ENCODE measurements around the gene SLC23A2. TPM values are rescaled to one million over a fixed set of nuclear protein-coding genes. Genes with fewer than 3 reads are reported as not detected.

The SLC23A2 gene
- total RNA-seq, 2 donors from 2014 or later, result 21.0 to 39.1 TPM

DNA sequence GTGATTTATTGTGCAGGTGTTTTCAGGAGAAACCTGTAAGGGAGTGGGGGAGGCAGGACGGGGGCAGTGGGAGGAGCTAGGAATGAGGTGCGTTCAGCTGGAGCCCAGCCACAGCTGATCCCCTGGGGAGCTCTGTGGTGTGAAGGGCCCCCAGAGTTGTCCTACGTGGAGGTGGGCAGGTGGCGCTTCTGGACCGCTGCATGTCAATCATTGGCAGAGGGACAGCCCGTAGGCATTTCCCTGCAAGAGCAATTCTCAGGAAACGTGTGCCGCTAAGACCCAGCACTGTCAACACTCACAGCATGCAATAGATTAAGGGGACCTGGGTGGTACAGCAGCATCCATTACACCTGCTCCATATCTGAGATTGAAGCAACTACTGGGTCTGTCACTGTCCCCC lies 191.6 kb downstream of the SLC23A2 start:
- TF ChIP-seq POLR2AphosphoS5 (IDR thresholded peaks at IDR 0.05), result no peak
- TF ChIP-seq POLR2A (IDR thresholded peaks at IDR 0.05), result no peak
- TF ChIP-seq, protein P1, sequence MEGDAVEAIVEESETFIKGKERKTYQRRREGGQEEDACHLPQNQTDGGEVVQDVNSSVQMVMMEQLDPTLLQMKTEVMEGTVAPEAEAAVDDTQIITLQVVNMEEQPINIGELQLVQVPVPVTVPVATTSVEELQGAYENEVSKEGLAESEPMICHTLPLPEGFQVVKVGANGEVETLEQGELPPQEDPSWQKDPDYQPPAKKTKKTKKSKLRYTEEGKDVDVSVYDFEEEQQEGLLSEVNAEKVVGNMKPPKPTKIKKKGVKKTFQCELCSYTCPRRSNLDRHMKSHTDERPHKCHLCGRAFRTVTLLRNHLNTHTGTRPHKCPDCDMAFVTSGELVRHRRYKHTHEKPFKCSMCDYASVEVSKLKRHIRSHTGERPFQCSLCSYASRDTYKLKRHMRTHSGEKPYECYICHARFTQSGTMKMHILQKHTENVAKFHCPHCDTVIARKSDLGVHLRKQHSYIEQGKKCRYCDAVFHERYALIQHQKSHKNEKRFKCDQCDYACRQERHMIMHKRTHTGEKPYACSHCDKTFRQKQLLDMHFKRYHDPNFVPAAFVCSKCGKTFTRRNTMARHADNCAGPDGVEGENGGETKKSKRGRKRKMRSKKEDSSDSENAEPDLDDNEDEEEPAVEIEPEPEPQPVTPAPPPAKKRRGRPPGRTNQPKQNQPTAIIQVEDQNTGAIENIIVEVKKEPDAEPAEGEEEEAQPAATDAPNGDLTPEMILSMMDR (IDR thresholded peaks at IDR 0.05), result no peak
- Histone ChIP-seq H3K4me3 (no peak overlapping the region), H3K36me3 (no peaks in the 10 kb centered on the region), H3K27ac (no peak overlapping the region), H3K9me3 (no peaks in the 10 kb centered on the region), H3K4me1 (replicated peaks) (no peaks in the 10 kb centered on the region), H3K27me3 (replicated peaks; ENCODE audit: insufficient read depth) (no peaks in the 10 kb centered on the region)
- no peak for DNase-seq (ENCODE audit: low spot score)
- 55% methylated on average over 8 of the region's 8 CpGs for WGBS
- intact Hi-C loops (cut with DNase I), result no loop called here

DNA sequence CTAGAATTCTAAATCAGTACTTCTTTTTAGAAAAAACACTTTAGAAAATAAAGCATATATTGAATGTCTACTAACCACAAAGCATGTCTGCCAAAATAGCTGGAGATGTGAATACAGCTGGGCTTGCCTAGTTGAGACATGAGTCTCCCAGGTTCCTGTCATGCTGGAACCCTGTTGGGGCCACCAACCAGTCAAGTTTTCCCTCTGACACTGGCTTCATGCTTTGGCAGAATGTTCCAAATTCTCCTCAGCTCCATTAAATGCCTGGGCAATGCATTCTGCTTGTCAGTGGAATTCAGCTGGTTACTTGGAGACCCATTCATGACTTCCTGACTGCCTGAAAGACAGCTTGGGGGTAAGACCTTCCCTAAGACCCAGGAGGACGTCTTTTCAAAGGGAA lies 192.4 kb downstream of the SLC23A2 start:
- H3K27ac ChIP-seq, result no peak overlapping the region
- H3K4me3 ChIP-seq, result no peak overlapping the region
- no peaks in the 10 kb centered on the region for H3K27me3 ChIP-seq (replicated peaks; ENCODE audit: insufficient read depth)
- H3K36me3 ChIP-seq, result no peaks in the 10 kb centered on the region
- no peak for DNase-seq (ENCODE audit: low spot score)
- H3K4me1 ChIP-seq (replicated peaks), result no peaks in the 10 kb centered on the region
- no peaks in the 10 kb centered on the region for H3K9me3 ChIP-seq
- 56% methylated on average over 1 of the region's 1 CpG for WGBS
- intact Hi-C loops (cut with DNase I), result no loop called here
- TF ChIP-seq POLR2AphosphoS5 (IDR thresholded peaks at IDR 0.05) (no peak), POLR2A (IDR thresholded peaks at IDR 0.05) (no peak)
- TF ChIP-seq, protein P1 (IDR thresholded peaks at IDR 0.05), result no peak

DNA sequence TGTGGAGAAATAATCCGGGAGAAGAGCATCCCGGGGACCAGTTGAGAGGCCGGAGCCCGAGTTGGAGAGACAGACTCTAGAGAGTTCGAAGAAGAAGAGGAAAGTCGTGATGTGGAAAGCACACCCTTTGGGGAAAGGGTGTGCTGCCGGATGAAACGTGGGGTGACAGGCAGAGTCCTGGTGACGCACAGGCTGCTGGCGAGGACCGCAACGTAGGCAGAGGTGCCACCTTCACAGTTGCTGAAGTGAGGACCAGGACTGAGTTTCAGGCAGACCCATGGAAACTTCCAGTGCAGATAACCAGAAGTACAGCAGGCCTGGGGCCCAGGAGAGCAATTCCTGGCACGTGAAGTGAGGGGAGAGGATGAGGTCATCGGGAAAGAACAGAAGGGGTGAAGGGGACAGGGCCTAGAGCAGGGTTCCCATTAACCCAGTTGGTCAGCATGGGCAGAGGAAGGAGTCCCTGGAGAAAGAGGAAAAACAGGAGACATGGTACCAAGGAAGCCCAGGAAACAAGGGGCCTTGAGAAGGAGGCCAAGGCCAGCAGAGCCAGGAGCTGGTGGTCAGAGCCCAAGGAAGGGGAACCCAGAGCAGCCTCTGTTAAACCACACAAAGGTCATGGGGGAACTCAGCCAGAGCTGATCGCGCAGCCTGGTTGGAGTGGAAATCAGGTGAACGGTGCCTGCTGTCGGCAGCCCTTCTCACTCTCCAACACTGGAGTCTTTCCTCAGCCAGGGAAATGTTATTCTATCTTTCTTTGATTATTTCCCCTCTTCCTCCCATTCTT lies 195.5 kb downstream of the SLC23A2 start:
- Histone ChIP-seq H3K4me1 (replicated peaks) (no peaks in the 10 kb centered on the region), H3K27ac (no peak overlapping the region), H3K27me3 (replicated peaks; ENCODE audit: insufficient read depth) (no peaks in the 10 kb centered on the region), H3K9me3 (no peaks in the 10 kb centered on the region), H3K4me3 (no peak overlapping the region), H3K36me3 (no peaks in the 10 kb centered on the region)
- no peak for DNase-seq (ENCODE audit: low spot score)
- intact Hi-C loops (cut with DNase I), result no loop called here
- 86% methylated on average over 18 of the region's 18 CpGs for WGBS
- TF ChIP-seq POLR2AphosphoS5 (IDR thresholded peaks at IDR 0.05), result no peak

DNA sequence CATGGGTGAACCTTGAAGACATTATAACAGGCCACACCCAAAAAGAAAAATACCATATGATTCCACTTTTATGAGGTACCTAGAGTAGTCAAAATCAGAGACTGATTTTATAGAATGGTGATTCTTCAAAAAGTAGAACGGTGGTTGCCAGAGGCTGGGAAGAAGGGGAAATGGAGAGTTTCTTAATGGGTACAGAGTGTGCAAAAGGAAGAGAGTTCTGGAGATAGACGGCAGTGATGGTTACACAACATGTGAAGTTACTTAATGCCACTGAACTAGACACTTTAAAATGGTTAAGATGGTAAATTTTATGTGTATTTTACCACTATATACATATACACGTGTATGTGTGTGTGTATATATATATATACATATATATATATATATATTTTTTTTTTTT lies 198.8 kb downstream of the SLC23A2 start:
- Histone ChIP-seq H3K4me1 (replicated peaks) (no peaks in the 10 kb centered on the region), H3K4me3 (no peak overlapping the region), H3K27ac (no peak overlapping the region), H3K36me3 (no peaks in the 10 kb centered on the region), H3K9me3 (no peaks in the 10 kb centered on the region), H3K27me3 (replicated peaks; ENCODE audit: insufficient read depth) (no peaks in the 10 kb centered on the region)
- intact Hi-C loops (cut with DNase I), result no loop called here
- TF ChIP-seq, protein P1 (IDR thresholded peaks at IDR 0.05), result no peak
- no peak for DNase-seq (ENCODE audit: low spot score)
- 78% methylated on average over 3 of the region's 3 CpGs for WGBS

Small RNA genes within 50 kb of the gene (small RNA-seq; reads per million reads assigned to genes)
- 0 reads per million in 2 donors for gene AL121890.1
- 0 reads per million in 2 donors for gene RF00322

Other genes starting within 250 kb of the SLC23A2 start
- gene RASSF2, start 177.9 kb downstream of the SLC23A2 start, total RNA-seq, result 10 to 100 TPM in 1 of 2 donors, 1 to 10 TPM in 1; 5.0 to 86.6 TPM
- gene TMEM230, start 111.6 kb upstream of the SLC23A2 start, total RNA-seq, result 100 to 1,000 TPM; 102 to 187 TPM
- 10 to 100 TPM; 37.0 to 75.4 TPM for gene PCNA, start 118.4 kb upstream of the SLC23A2 start, total RNA-seq
- 10 to 100 TPM; 26.2 to 61.8 TPM for gene CDS2, start 125.5 kb upstream of the SLC23A2 start, total RNA-seq

Data from prostate gland (tissue), 2 donors.